K562 (cell line): ENCODE results near the gene MEGF11. TPM values are rescaled to one million over a fixed set of nuclear protein-coding genes. Genes with fewer than 3 reads are reported as not detected.

ENCODE experiments used
- ATAC-seq: fragments of 200-7000 bp; cut with Tn5 transposase; 3 replicates; pipeline ENCODE4 v1.9.1; 2020; ENCODE audit warnings: moderate library complexity
- BruUV-seq: library from RNA; stranded (reverse); fragments of 400-500 nt; replicated peaks from 2 replicates; lab custom pipeline; 2021; lab: Mats Ljungman, UMichigan
- CTCF ChIA-PET: fragments of 300-600 bp; formaldehyde crosslinking; extraction: SDS; loops from one replicate; lab custom pipeline; 2021; ENCODE audit warnings: low intra/inter-chr PET ratio; lab: Yijun Ruan, JAX
- POLR2A ChIA-PET: fragments of 300-600, 350-650 bp; sonication (Branson Sonifier 250); formaldehyde crosslinking; extraction: SDS; loops from one replicate; lab custom pipeline; 2021; ENCODE audit warnings: antibody characterized with exemption, inconsistent platforms; lab: Yijun Ruan, JAX
- DNase-seq, 4 experiments: peaks; one replicate each; pipeline versions ENCODE4 v3.0.0 to v3.0.0-alpha.2; 2011 to 2018; ENCODE audit warnings: low spot score in 3 of 4, mixed read lengths in 3 of 4; ENCODE audit errors: extremely low read depth in 1 of 4
- FAIRE-seq: peaks from 2 replicates; lab custom pipeline; 2011; peaks lifted over from hg19 to GRCh38; lab: Jason Lieb, UNC
- H2AFZ ChIP-seq: 2 replicates; pipeline ENCODE4 v1.6.0; 2011; ENCODE audit warnings: low read depth, low read length, control low read depth, inconsistent platforms
- H3K27ac ChIP-seq: fragments of 200-600 bp; 3 replicates; pipeline ENCODE4 v1.8.0; 2011; ENCODE audit warnings: low read depth, mild to moderate bottlenecking, control low read depth, inconsistent platforms, low read length, moderate library complexity, mixed read lengths; ENCODE audit errors: extremely low read depth
- H3K27me3 ChIP-seq, 2 experiments: fragments of 300-600 bp in 1 of 2; 2 replicates in 1 of 2; 3 replicates in 1 of 2; pipeline versions ENCODE4 v1.6.0 to v1.8.0; 2011; ENCODE audit warnings: inconsistent platforms in 2 of 2, low read length in 2 of 2, mild to moderate bottlenecking in 1 of 2, mixed read lengths in 1 of 2, moderate library complexity in 1 of 2; ENCODE audit not compliant: control insufficient read depth in 2 of 2, insufficient read depth in 2 of 2
- H3K36me3 ChIP-seq: fragments of 300-600 bp; 3 replicates; pipeline ENCODE4 v1.8.0; 2011; ENCODE audit warnings: mild to moderate bottlenecking, low read length, inconsistent platforms; ENCODE audit not compliant: control insufficient read depth, insufficient read depth
- H3K4me1 ChIP-seq, 2 experiments: fragments of 200-600 bp in 1 of 2; replicated peaks in 1 of 2; 2 replicates in 1 of 2; 3 replicates in 1 of 2; pipeline versions ENCODE4 v1.5.1 to v1.8.0; 2011; ENCODE audit warnings: inconsistent platforms in 2 of 2, low read length in 2 of 2, mild to moderate bottlenecking in 1 of 2, mixed read lengths in 1 of 2, moderate library complexity in 1 of 2; ENCODE audit not compliant: control insufficient read depth in 2 of 2, insufficient read depth in 2 of 2
- H3K4me2 ChIP-seq: 2 replicates; pipeline ENCODE4 v1.6.1; 2011; ENCODE audit warnings: low read length, control low read depth, inconsistent platforms, mixed read lengths; ENCODE audit not compliant: insufficient read depth
- H3K4me3 ChIP-seq: fragments of 200-600 bp; sonication (generic), shearing (Covaris generic); 2 replicates; pipeline ENCODE4 v1.5.1; 2016; ENCODE audit warnings: control low read depth, inconsistent platforms
- H3K79me2 ChIP-seq: fragments of 200-600 bp; 3 replicates; pipeline ENCODE4 v1.8.0; 2011; ENCODE audit warnings: low read length, inconsistent platforms; ENCODE audit not compliant: control insufficient read depth, insufficient read depth
- H3K9ac ChIP-seq, 2 experiments: 2 replicates each; pipeline versions ENCODE4 v1.6.0 to v1.6.1; 2011; ENCODE audit warnings: low read depth in 2 of 2, low read length in 2 of 2, control low read depth in 1 of 2, inconsistent platforms in 1 of 2, mild to moderate bottlenecking in 1 of 2, mixed read lengths in 1 of 2; ENCODE audit not compliant: insufficient read depth in 1 of 2
- H3K9me1 ChIP-seq: one replicate; pipeline ENCODE4 v1.6.0; 2011; ENCODE audit warnings: inconsistent platforms, mild to moderate bottlenecking, low read length, moderate library complexity; ENCODE audit not compliant: control insufficient read depth, insufficient read depth
- H3K9me3 ChIP-seq: replicated peaks from 2 replicates; pipeline ENCODE4 v1.5.1; 2011; ENCODE audit warnings: low read depth, low read length, inconsistent platforms; ENCODE audit not compliant: control insufficient read depth, insufficient read depth
- H4K20me1 ChIP-seq: replicated peaks from 2 replicates; pipeline ENCODE4 v1.6.1; 2011; ENCODE audit warnings: low read length, inconsistent platforms, mixed read lengths; ENCODE audit not compliant: control insufficient read depth, insufficient read depth
- BACH1 ChIP-seq: fragments of 200-800 bp; sonication (Bioruptor generic); IDR thresholded peaks from 2 replicates; pipeline ENCODE4 v1.6.1; 2016; ENCODE audit warnings: missing genetic modification characterization, missing compliant biosample characterization
- CEBPB ChIP-seq: fragments of 450-650 bp; IDR thresholded peaks from 2 replicates; pipeline ENCODE4 v1.6.1; 2016; ENCODE audit warnings: missing genetic modification characterization, missing compliant biosample characterization
- HDGF ChIP-seq: fragments of 450-650 bp; IDR thresholded peaks from 2 replicates; pipeline ENCODE4 v1.6.1; 2016
- KAT2B ChIP-seq: IDR thresholded peaks from one replicate; pipeline ENCODE4 v1.6.1; 2012; ENCODE audit warnings: low read depth, mild to moderate bottlenecking, control low read depth, inconsistent platforms, low read length, moderate library complexity
- KLF13 ChIP-seq: fragments of 450-650 bp; IDR thresholded peaks from 2 replicates; pipeline ENCODE4 v1.6.1; 2016; ENCODE audit warnings: missing genetic modification characterization, low read depth, mild to moderate bottlenecking, missing compliant biosample characterization, moderate library complexity, borderline replicate concordance
- MEF2D ChIP-seq: conservative IDR thresholded peaks from 2 replicates; pipeline ENCODE4 v1.6.1; 2016; ENCODE audit warnings: low read depth, missing genetic modification characterization, missing compliant biosample characterization
- MTF1 ChIP-seq: fragments of 250-450 bp; sonication (Bioruptor Pico); IDR thresholded peaks from 2 replicates; pipeline ENCODE4 v1.9.0; 2021; ENCODE audit warnings: moderate library complexity, mild to moderate bottlenecking, inconsistent platforms, borderline replicate concordance
- PTRF ChIP-seq: fragments of 450-650 bp; IDR thresholded peaks from 2 replicates; pipeline ENCODE4 v1.6.1; 2016; ENCODE audit warnings: mild to moderate bottlenecking, missing genetic modification characterization, missing compliant biosample characterization
- RB1 ChIP-seq: fragments of 450-650 bp; IDR thresholded peaks from 2 replicates; pipeline ENCODE4 v1.6.1; 2017; ENCODE audit warnings: low read depth, mild to moderate bottlenecking
- SMAD3 ChIP-seq: fragments of 450-650 bp; formaldehyde crosslinking; conservative IDR thresholded peaks from 2 replicates; pipeline ENCODE4 v1.4.0; 2020; ENCODE audit warnings: mild to moderate bottlenecking
- TEAD2 ChIP-seq: fragments of 450-650 bp; IDR thresholded peaks from 2 replicates; pipeline ENCODE4 v1.6.1; 2016; ENCODE audit warnings: missing genetic modification characterization, control low read depth, missing compliant biosample characterization
- ZKSCAN3 ChIP-seq: fragments of 250-450 bp; sonication (Bioruptor Pico); IDR thresholded peaks from 2 replicates; pipeline ENCODE4 v1.4.0; 2020
- ZNF324 ChIP-seq: fragments of 250-450 bp; sonication (Bioruptor Pico); IDR thresholded peaks from 2 replicates; pipeline ENCODE4 v1.4.0; 2020; ENCODE audit warnings: mild to moderate bottlenecking
- ZNF551 ChIP-seq: fragments of 250-450 bp; sonication (Bioruptor Pico); IDR thresholded peaks from 2 replicates; pipeline ENCODE4 v1.5.0; 2021; ENCODE audit warnings: mild to moderate bottlenecking, moderate library complexity
- ZNF586 ChIP-seq: fragments of 450-650 bp; formaldehyde crosslinking; conservative IDR thresholded peaks from 2 replicates; pipeline ENCODE4 v1.4.0; 2020; ENCODE audit warnings: mild to moderate bottlenecking, moderate library complexity
- WGBS: fragments of 100-300 bp; shearing (Covaris generic); methylation state at CpG from one replicate; pipeline ENCODE4 v1.1.6; 2016; ENCODE audit warnings: low coverage, mixed read lengths; ENCODE audit not compliant: insufficient coverage; ENCODE audit errors: missing lambda C conversion rate; 5-methylcytosine and 5-hydroxymethylcytosine counted together
- in situ Hi-C: fragments of 300-500 bp; cut with MboI; formaldehyde crosslinking; loops from 4 replicates; pipeline ENCODE4 v1.15.0; 2018; ENCODE audit warnings: inconsistent platforms, mixed read lengths
- intact Hi-C: fragments of 100-400 bp; cut with micrococcal nuclease; formaldehyde crosslinking; loops from 2 replicates; pipeline ENCODE4 v1.14.2; 2022
- polyA plus RNA-seq, 8 experiments: library from polyadenylated mRNA; depleted of rRNA in 4 of 8; stranded (reverse) in 5 of 8; unstranded in 3 of 8; fragments of >200 nt; fragmentation: Nextera tagmentation in 2 of 8; fragmentation: Illumina TruSeq in 1 of 8; extraction: Ambion mirVana in 2 of 8; extraction: Trizol in 1 of 8; gene quantifications; 2 replicates each; pipeline versions ENCODE4 v1.2.1 to v1.2.3, GENCODE V29; 2011 to 2014; ENCODE audit warnings: inconsistent platforms in 1 of 8, missing spikeins in 1 of 8
- total RNA-seq, 7 experiments: library from RNA; depleted of rRNA in 6 of 7; stranded (reverse); fragments of >200 nt in 6 of 7; fragmentation: Illumina TruSeq in 2 of 7; extraction: Trizol in 2 of 7; gene quantifications; 2 replicates each; pipeline versions ENCODE4 v1.2.1 to v1.2.3, GENCODE V29; 2011 to 2021; ENCODE audit warnings: low replicate concordance in 1 of 7
- TF ChIP-seq, protein P1 (sequence below), 2 experiments: fragments of 450-650 bp; IDR thresholded peaks; 2 replicates each; pipeline ENCODE4 v1.6.1; 2016

MEGF11 gene
- total and polyA plus RNA-seq, 9 of the 15 experiments (the other 6 are each of a cell fraction or from before 2014, with no cell fraction given), result 0.06 to 0.23 (median 0.20) TPM; not detected in 6

DNA sequence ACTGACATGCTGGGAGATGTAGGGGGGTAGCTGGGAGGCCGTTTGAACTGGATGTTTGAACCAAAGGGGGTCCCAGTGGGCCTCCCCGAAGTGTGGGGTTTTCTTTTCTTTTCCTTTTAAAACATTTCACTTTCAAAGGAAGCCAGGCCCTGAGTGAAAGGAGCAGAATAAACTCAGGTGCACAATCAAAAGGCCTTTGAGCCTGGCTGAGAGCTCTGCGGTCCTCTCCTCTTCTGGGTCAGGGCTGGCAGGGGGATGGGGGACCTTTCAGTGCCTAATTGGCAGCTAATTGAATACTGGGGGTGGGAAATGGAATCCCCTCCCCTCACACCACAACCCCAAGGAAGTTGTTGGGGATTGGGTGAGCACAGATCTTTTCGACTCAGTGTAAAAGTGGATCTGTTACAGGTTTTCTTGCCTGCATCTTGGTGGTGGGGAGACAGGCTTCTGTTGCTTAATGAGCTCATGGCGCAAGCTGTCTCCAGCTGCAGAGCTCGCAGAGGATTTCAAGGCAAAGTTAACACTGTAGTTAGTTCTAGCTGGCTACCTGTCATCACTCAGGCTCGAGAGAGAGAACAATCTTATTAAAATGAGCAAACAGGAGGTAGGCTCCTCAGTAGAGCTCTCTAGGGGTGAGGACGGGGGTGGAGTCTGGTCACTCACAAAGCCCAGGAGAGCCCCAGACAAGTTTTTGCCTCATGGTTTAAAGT is 251.7 kb downstream of the MEGF11 start:
- intact Hi-C loops (no loop called here), in situ Hi-C loops (no loop called here)
- no TSS peak for BruUV-seq
- H4K20me1 ChIP-seq, result no peaks in the 10 kb centered on the region
- CTCF ChIA-PET, result no interaction called here
- H3K9ac ChIP-seq, result no peak overlapping the region
- no peak for DNase-seq
- H3K79me2 ChIP-seq, result no peaks in the 10 kb centered on the region
- H3K4me1 ChIP-seq, result no peaks in the 10 kb centered on the region
- H3K4me2 ChIP-seq, result no peak overlapping the region
- no peak for FAIRE-seq
- H3K36me3 ChIP-seq, result no peaks in the 10 kb centered on the region
- no peak overlapping the region for H2AFZ ChIP-seq
- H3K27ac ChIP-seq, result no peak overlapping the region
- WGBS, result 0% methylated on average over 8 of the region's 8 CpGs
- no peak for ATAC-seq
- no peaks in the 10 kb centered on the region for H3K9me3 ChIP-seq
- no peak for TF ChIP-seq CEBPB (tag)
- no peak overlapping the region for H3K4me3 ChIP-seq
- POLR2A ChIA-PET, result interaction anchor here (1.4 kb wide), 1 partner anchor 13 kb away, joined by 3 read pairs; no protein-coding TSS in a partner anchor
- H3K27me3 ChIP-seq, result peaks cover 5 to 18% of the 10 kb centered on the region in 2 experiments; a peak in 2 of 5 replicates
- H3K9me1 ChIP-seq, result no peaks in the 10 kb centered on the region

DNA sequence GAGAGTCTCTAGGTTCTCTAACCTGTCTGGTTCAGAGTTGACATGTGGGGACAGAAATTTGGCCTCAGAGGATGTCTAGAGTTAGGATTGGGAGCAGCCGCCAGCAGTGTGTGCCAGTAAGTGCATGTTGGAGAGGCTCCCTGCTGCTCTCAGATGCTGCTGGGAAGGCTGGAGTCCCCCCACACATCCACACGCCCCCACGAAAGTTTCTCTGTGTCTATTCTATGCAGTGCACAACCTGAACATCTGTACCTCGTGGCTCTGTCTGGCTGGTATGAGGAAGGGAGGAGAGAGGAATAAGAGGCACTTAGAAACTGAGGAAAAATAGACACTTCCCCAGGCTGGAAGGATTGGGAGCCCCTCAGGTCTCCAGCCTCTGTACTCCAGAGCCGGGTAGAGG is 252.5 kb downstream of the MEGF11 start:
- CTCF ChIA-PET, result no interaction called here
- no peak for FAIRE-seq
- no peak overlapping the region for H3K4me2 ChIP-seq
- no peak for TF ChIP-seq PTRF (tag)
- no peak for TF ChIP-seq RB1
- TF ChIP-seq ZNF586 (CRISPR knock-in tag), result no peak
- TF ChIP-seq MTF1 (CRISPR knock-in tag), result no peak
- TF ChIP-seq, protein P1, sequence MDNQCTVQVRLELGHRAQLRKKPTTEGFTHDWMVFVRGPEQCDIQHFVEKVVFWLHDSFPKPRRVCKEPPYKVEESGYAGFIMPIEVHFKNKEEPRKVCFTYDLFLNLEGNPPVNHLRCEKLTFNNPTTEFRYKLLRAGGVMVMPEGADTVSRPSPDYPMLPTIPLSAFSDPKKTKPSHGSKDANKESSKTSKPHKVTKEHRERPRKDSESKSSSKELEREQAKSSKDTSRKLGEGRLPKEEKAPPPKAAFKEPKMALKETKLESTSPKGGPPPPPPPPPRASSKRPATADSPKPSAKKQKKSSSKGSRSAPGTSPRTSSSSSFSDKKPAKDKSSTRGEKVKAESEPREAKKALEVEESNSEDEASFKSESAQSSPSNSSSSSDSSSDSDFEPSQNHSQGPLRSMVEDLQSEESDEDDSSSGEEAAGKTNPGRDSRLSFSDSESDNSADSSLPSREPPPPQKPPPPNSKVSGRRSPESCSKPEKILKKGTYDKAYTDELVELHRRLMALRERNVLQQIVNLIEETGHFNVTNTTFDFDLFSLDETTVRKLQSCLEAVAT (IDR thresholded peaks at IDR 0.05), result no peak
- TF ChIP-seq ZKSCAN3 (CRISPR knock-in tag), result no peak
- no peak for TF ChIP-seq ZNF551 (CRISPR knock-in tag)
- no peak for TF ChIP-seq MEF2D
- TF ChIP-seq KLF13 (tag), result no peak
- no peak for TF ChIP-seq BACH1 (tag)
- TF ChIP-seq TEAD2, result no peak
- no peak for TF ChIP-seq SMAD3 (CRISPR knock-in tag)
- TF ChIP-seq ZNF324 (CRISPR knock-in tag), result no peak
- no peak for TF ChIP-seq KAT2B
- TF ChIP-seq HDGF, result no peak
- TF ChIP-seq, all 486 proteins: peak for 0
- no peak overlapping the region for H3K27ac ChIP-seq
- no TSS peak for BruUV-seq
- no peaks in the 10 kb centered on the region for H4K20me1 ChIP-seq
- H3K9ac ChIP-seq, result no peak overlapping the region
- no peak overlapping the region for H2AFZ ChIP-seq
- in situ Hi-C loops, result no loop called here
- H3K27me3 ChIP-seq, result peaks cover 5 to 23% of the 10 kb centered on the region in 2 experiments; a peak in 2 of 5 replicates
- H3K4me3 ChIP-seq, result no peak overlapping the region
- no peaks in the 10 kb centered on the region for H3K9me1 ChIP-seq
- H3K4me1 ChIP-seq, result no peaks in the 10 kb centered on the region
- DNase-seq (no peak), ATAC-seq (no peak)
- no peaks in the 10 kb centered on the region for H3K79me2 ChIP-seq
- no peaks in the 10 kb centered on the region for H3K36me3 ChIP-seq
- intact Hi-C loops, result no loop called here
- WGBS, result 0% methylated on average over 5 of the region's 5 CpGs
- POLR2A ChIA-PET, result no interaction called here
- H3K9me3 ChIP-seq, result no peaks in the 10 kb centered on the region
